ENCODE data around the gene AVL9. TPM values are rescaled to one million over a fixed set of nuclear protein-coding genes. Genes with fewer than 3 reads are reported as not detected.

AVL9 gene
- total and polyA plus RNA-seq, 9 of the 15 experiments (the other 6 are each of a cell fraction or from before 2014, with no cell fraction given): 6.4 to 66.2 (median 30.1) TPM

GRCh38 chr7:32525839-32526238 is 30.6 kb downstream of the AVL9 start:
- Histone ChIP-seq H4K20me1 (replicated peaks; ENCODE audit: control insufficient read depth, insufficient read depth, low read length) (no peaks in the 10 kb centered on the region), H3K79me2 (ENCODE audit: control insufficient read depth, insufficient read depth, low read length) (peaks cover 21% of the 10 kb centered on the region), H2AFZ (ENCODE audit: low read depth, low read length) (no peak overlapping the region), H3K4me3 (no peak overlapping the region), H3K9ac (ENCODE audit: insufficient read depth in 1 of 2, low read depth in 2 of 2, low read length in 2 of 2) (no peak overlapping the region), H3K4me2 (ENCODE audit: insufficient read depth, low read length) (no peak overlapping the region), H3K27me3 (ENCODE audit: control insufficient read depth in 2 of 2, insufficient read depth in 2 of 2, low read length in 2 of 2) (no peaks in the 10 kb centered on the region), H3K36me3 (ENCODE audit: control insufficient read depth, insufficient read depth, low read length) (peaks cover 2% of the 10 kb centered on the region; the same call in 1 of the 3 replicates), H3K9me3 (replicated peaks; ENCODE audit: control insufficient read depth, insufficient read depth, low read depth, low read length) (no peaks in the 10 kb centered on the region), H3K4me1 (replicated peaks in 1 of 2; ENCODE audit: control insufficient read depth in 2 of 2, insufficient read depth in 2 of 2, low read length in 2 of 2) (no peaks in the 10 kb centered on the region), H3K27ac (ENCODE audit: extremely low read depth, low read depth, low read length) (no peak overlapping the region), H3K9me1 (ENCODE audit: control insufficient read depth, insufficient read depth, low read length) (no peaks in the 10 kb centered on the region)
- ChIA-PET CTCF (ENCODE audit: low intra/inter-chr PET ratio) (no interaction called here), POLR2A (no interaction called here)
- ATAC-seq: no peak
- DNase-seq (ENCODE audit: extremely low read depth in 1 of 4, low spot score in 3 of 4): no peak
- intact Hi-C loops (cut with micrococcal nuclease): no loop called here
- no peak for TF ChIP-seq PHB (CRISPR knock-in tag; IDR thresholded peaks at IDR 0.05)
- TF ChIP-seq ZNF668 (CRISPR knock-in tag; IDR thresholded peaks at IDR 0.05): no peak
- no peak for TF ChIP-seq CBFA2T3 (IDR thresholded peaks at IDR 0.05)
- TF ChIP-seq SNRNP70 (optimal IDR thresholded peaks at IDR 0.05; ENCODE audit: low read depth, low read length): no peak
- no peak for TF ChIP-seq TARDBP (IDR thresholded peaks at IDR 0.05)
- TF ChIP-seq SP2 (IDR thresholded peaks at IDR 0.05; ENCODE audit: extremely low read depth, low read depth, low read length, poor library complexity, severe bottlenecking): no peak
- no peak for TF ChIP-seq ZNF263 (CRISPR knock-in tag; IDR thresholded peaks at IDR 0.05; ENCODE audit: borderline replicate concordance)
- no peak for TF ChIP-seq CHD4 (IDR thresholded peaks at IDR 0.05; ENCODE audit: insufficient read depth, insufficient replicate concordance, low read depth, low read length, poor library complexity, severe bottlenecking)
- TF ChIP-seq HOMEZ (CRISPR knock-in tag; IDR thresholded peaks at IDR 0.05): no peak
- TF ChIP-seq SAFB2 (IDR thresholded peaks at IDR 0.05; ENCODE audit: borderline replicate concordance, low read depth, low read length, severe bottlenecking): no peak
- TF ChIP-seq ZNF644 (tag; IDR thresholded peaks at IDR 0.05; ENCODE audit: low read depth): no peak
- no peak for TF ChIP-seq ZC3H8 (IDR thresholded peaks at IDR 0.05)
- no peak for TF ChIP-seq PTTG1 (tag; IDR thresholded peaks at IDR 0.05; ENCODE audit: low read depth)
- no peak for TF ChIP-seq SNAPC5 (CRISPR knock-in tag; IDR thresholded peaks at IDR 0.05)
- no peak for TF ChIP-seq SETDB1 (IDR thresholded peaks at IDR 0.05; ENCODE audit: low read length)
- TF ChIP-seq GATA2 (CRISPR knock-in tag; IDR thresholded peaks at IDR 0.05): no peak
- WGBS (ENCODE audit: insufficient coverage, low coverage, missing lambda C conversion rate): 87% methylated on average over 4 of the region's 4 CpGs
- BruUV-seq (replicated peaks): no TSS peak
- no peak for FAIRE-seq
- in situ Hi-C loops (cut with MboI): no loop called here

Measured in K562 (cell line).